ENCODE results near the gene CPEB2. TPM values are rescaled to one million over a fixed set of nuclear protein-coding genes. Genes with fewer than 3 reads are reported as not detected.
"Not testable (repeated sequence)": the region's sequence is repeated elsewhere in the genome, so short reads cannot be mapped to it uniquely, and the experiment has no call there.

CPEB2 gene
- total RNA-seq, 4 donors from 2014 or later, result 10.5 to 32.6 (median 22.6) TPM

DNA sequence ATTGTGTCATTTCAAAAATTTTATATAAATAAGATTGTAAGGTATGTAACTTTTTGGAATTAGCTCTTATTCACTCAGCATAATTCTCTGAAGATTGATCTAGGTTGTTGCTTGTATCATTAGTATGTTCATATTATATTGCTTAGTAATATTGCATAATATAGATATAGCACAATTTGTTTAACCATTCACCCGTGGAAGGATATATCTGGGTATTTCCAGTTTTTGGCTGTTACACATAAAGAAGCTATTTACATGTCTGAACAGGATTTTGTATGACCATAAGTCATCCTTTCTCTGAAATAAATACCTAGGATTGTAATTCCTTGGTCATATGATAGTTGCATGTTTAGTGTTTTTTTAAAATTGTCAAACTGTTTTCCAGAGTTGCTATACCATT is 82.5 kb downstream of the CPEB2 start:
- WGBS, 2 donors, result 33 to 56% methylated on average over 1 of the region's 1 CpG
- H3K9me3 ChIP-seq, result no peaks in the 10 kb centered on the region
- intact Hi-C loops (cut with DNase I), result no loop called here
- no peaks in the 10 kb centered on the region for H3K36me3 ChIP-seq
- DNase-seq, result no peak
- peaks cover 0 to 15% (median 0%) of the 10 kb centered on the region in 3 donors for H3K4me1 ChIP-seq
- H3K4me3 ChIP-seq, result no peak overlapping the region
- TF ChIP-seq POLR2A (IDR thresholded peaks at IDR 0.05), result no peak
- TF ChIP-seq, protein P1, sequence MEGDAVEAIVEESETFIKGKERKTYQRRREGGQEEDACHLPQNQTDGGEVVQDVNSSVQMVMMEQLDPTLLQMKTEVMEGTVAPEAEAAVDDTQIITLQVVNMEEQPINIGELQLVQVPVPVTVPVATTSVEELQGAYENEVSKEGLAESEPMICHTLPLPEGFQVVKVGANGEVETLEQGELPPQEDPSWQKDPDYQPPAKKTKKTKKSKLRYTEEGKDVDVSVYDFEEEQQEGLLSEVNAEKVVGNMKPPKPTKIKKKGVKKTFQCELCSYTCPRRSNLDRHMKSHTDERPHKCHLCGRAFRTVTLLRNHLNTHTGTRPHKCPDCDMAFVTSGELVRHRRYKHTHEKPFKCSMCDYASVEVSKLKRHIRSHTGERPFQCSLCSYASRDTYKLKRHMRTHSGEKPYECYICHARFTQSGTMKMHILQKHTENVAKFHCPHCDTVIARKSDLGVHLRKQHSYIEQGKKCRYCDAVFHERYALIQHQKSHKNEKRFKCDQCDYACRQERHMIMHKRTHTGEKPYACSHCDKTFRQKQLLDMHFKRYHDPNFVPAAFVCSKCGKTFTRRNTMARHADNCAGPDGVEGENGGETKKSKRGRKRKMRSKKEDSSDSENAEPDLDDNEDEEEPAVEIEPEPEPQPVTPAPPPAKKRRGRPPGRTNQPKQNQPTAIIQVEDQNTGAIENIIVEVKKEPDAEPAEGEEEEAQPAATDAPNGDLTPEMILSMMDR (IDR thresholded peaks at IDR 0.05), result no peak
- no peak overlapping the region for H3K27ac ChIP-seq
- H3K27me3 ChIP-seq, result no peaks in the 10 kb centered on the region

DNA sequence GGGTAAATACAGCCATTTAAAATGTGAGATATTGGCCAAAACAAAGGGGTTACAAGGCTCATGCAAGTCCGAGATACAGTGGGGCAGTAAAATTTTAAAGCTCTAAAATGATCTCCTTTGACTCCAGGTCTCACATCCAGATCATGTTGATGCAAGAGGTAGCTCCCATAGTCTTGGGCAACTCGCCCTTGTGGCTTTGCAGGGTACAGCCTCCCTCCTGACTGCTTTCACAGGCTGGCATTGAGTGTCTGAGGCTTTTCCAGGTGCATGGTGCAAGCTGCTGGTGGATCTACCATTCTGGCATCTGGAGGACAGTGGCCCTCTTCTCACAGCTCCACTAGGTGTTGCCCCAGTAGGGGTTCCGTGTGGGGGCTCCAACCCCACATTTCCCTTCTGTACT is 83.5 kb downstream of the CPEB2 start:
- H3K27ac ChIP-seq; H3K27me3 ChIP-seq; H3K4me3 ChIP-seq; intact Hi-C loops (cut with DNase I); H3K9me3 ChIP-seq; DNase-seq; H3K36me3 ChIP-seq: not testable (repeated sequence)
- peaks cover 0 to 15% (median 0%) of the 10 kb centered on the region in 3 donors for H3K4me1 ChIP-seq
- 69 to 75% methylated on average over 2 of the region's 3 CpGs for WGBS, 2 donors

DNA sequence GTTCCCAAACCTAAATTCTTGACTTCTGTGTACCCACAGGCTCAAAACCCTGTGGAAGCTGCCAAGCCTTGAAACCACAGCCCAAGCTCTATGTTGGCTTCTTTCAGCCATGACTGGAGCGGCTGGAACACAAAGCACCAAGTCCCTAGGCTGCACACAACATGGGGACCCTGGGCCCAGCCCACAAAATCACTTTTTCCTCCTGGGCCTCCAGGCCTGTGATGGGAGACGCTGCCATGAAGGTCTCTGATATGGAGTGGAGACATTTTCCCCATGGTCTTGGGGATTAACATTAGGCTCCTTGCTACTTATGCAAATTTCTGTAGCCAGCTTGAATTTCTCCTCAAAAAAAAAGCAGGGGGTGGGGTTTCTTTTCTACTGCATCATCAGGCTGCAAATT is 84.0 kb downstream of the CPEB2 start:
- H3K4me1 ChIP-seq, result peaks cover 0 to 15% (median 0%) of the 10 kb centered on the region in 3 donors
- WGBS, 2 donors, result 100% methylated on average over 1 to 2 of the region's 2 CpGs
- intact Hi-C loops (cut with DNase I); H3K27me3 ChIP-seq; H3K27ac ChIP-seq; H3K4me3 ChIP-seq; H3K9me3 ChIP-seq; DNase-seq; H3K36me3 ChIP-seq: not testable (repeated sequence)

DNA sequence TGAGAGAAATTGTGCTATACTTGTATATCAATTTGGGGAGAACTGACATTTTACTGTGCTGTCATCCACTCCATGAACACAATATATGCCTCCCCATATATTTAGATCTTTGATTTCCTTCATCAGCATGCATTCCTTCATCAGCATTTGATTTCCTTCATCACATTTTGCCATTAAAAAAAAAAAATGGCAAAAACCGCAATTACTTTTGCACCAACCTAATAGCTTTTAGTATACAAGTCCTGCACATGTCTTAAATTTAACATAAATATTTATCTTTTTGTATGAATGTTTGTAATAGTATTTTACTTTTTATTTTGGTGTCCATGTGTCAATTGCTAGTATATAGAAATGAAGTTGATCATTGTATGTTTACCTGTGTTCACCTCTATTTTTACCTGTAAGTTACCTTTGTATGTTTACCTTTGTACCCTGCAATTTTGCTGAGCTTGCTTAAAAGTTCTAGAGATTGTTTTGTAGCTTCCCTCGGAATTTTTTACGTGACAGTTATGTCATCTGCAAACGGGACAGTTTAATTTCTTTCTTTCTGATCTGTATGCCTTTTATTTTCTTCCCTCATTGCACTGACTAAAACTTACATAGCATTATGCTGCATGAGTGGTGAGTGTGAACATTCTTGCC is 86.2 kb downstream of the CPEB2 start:
- DNase-seq, result no peak
- Histone ChIP-seq H3K27me3 (no peaks in the 10 kb centered on the region), H3K9me3 (no peaks in the 10 kb centered on the region), H3K36me3 (no peaks in the 10 kb centered on the region), H3K4me1 (peaks cover 0 to 15% (median 0%) of the 10 kb centered on the region in 3 donors), H3K27ac (no peak overlapping the region), H3K4me3 (no peak overlapping the region)
- TF ChIP-seq POLR2A (IDR thresholded peaks at IDR 0.05), result no peak
- TF ChIP-seq, protein P1 (IDR thresholded peaks at IDR 0.05), result no peak
- WGBS, 2 donors, result 78 to 86% methylated on average over 4 of the region's 4 CpGs
- intact Hi-C loops (cut with DNase I), result no loop called here

DNA sequence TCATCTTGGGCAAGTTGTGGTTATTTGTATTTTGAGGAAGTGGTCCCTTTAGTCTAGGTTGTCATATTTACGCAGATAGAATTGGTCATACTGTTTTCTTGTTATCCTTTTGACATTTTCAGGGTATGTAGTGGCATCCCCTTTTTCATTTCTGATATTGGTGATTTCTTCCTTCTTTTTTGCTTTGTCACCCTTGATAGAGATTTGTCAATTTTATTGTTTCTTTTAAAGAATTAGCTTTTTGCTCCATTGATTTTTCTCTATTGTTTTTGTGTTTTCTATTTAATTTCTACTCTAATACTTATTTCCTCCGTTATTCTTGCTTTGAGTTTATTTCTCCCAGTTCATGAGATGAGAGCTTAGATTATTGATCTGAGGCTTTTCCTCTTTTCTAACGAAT is 87.7 kb downstream of the CPEB2 start:
- Histone ChIP-seq H3K27ac (no peak overlapping the region), H3K9me3 (no peaks in the 10 kb centered on the region), H3K27me3 (no peaks in the 10 kb centered on the region), H3K4me1 (peaks cover 0 to 6% (median 0%) of the 10 kb centered on the region in 3 donors), H3K36me3 (no peaks in the 10 kb centered on the region), H3K4me3 (no peak overlapping the region)
- intact Hi-C loops (cut with DNase I), result no loop called here
- 87 to 90% methylated on average over 3 of the region's 3 CpGs for WGBS, 2 donors
- no peak for DNase-seq
- TF ChIP-seq, protein P1 (IDR thresholded peaks at IDR 0.05), result no peak
- no peak for TF ChIP-seq POLR2A (IDR thresholded peaks at IDR 0.05)

DNA sequence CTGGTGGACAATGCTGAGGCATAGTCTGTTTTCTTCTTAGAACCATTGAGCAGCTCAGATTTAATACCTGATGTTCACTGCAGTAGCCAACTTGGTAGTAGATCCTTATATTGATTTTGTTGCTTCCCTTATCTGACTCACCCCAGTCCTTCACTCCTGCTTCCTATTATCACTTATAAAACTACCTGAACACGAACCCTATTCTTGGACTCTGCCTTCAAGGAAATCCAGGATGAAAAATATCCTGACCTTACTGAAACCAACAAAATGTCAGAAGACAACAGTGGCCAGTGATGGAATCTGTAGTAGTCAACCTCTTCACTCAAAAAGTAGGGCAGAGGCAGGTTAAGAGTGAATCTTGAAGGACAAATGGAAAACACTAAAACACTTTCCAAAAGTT is 98.1 kb downstream of the CPEB2 start:
- Histone ChIP-seq H3K4me3 (no peak overlapping the region), H3K27ac (no peak overlapping the region), H3K9me3 (no peaks in the 10 kb centered on the region), H3K36me3 (no peaks in the 10 kb centered on the region), H3K4me1 (no peaks in the 10 kb centered on the region), H3K27me3 (no peaks in the 10 kb centered on the region)
- WGBS, 2 donors, result 58 to 69% methylated on average over 1 of the region's 1 CpG
- TF ChIP-seq POLR2A (IDR thresholded peaks at IDR 0.05), result no peak
- TF ChIP-seq, protein P1 (IDR thresholded peaks at IDR 0.05), result no peak
- intact Hi-C loops (cut with DNase I), result no loop called here
- DNase-seq, result no peak

Measured in esophagus squamous epithelium (tissue), 5 donors.